ENCODE measurements around the gene ZNF678.
"Not testable (repeated sequence)": the region's sequence is repeated elsewhere in the genome, so short reads cannot be mapped to it uniquely, and the experiment has no call there.

ZNF678 gene

DNA sequence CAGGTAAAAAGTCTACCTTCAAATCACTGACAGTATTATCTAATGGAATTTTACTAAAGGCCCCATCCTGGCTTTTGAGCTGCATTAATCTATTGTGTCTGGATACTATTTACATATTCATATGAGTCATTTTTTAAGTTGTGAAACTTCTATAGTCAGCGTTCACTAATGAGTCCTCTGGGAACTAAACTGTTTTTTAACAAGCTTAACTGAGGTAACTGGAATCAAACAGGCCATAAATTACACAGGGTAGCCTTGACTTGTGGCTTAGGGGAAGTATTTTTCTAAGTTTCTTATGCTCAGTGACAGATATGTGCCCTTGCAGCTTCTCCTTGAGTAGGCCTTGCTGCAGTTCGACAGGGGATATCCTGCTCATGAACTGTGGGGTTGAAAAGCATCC, 102.9 kb downstream of the ZNF678 start:
- H3K4me3 ChIP-seq (replicated peaks; ENCODE audit: low read depth, low read length), result no peak overlapping the region
- TF ChIP-seq, protein P1, sequence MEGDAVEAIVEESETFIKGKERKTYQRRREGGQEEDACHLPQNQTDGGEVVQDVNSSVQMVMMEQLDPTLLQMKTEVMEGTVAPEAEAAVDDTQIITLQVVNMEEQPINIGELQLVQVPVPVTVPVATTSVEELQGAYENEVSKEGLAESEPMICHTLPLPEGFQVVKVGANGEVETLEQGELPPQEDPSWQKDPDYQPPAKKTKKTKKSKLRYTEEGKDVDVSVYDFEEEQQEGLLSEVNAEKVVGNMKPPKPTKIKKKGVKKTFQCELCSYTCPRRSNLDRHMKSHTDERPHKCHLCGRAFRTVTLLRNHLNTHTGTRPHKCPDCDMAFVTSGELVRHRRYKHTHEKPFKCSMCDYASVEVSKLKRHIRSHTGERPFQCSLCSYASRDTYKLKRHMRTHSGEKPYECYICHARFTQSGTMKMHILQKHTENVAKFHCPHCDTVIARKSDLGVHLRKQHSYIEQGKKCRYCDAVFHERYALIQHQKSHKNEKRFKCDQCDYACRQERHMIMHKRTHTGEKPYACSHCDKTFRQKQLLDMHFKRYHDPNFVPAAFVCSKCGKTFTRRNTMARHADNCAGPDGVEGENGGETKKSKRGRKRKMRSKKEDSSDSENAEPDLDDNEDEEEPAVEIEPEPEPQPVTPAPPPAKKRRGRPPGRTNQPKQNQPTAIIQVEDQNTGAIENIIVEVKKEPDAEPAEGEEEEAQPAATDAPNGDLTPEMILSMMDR (IDR thresholded peaks at IDR 0.05; ENCODE audit: low read depth, low read length, missing control alignments), result no peak
- no peak for DNase-seq (ENCODE audit: extremely low read depth, low read depth)

- no peak overlapping the region for H3K4me3 ChIP-seq (replicated peaks; ENCODE audit: low read depth, low read length)
- DNase-seq (ENCODE audit: extremely low read depth, low read depth), result no peak
- TF ChIP-seq, protein P1 (IDR thresholded peaks at IDR 0.05; ENCODE audit: low read depth, low read length, missing control alignments), result no peak
Observed at GRCh38 chr1:227673441-227673840, 110.1 kb downstream of the ZNF678 start.

DNA sequence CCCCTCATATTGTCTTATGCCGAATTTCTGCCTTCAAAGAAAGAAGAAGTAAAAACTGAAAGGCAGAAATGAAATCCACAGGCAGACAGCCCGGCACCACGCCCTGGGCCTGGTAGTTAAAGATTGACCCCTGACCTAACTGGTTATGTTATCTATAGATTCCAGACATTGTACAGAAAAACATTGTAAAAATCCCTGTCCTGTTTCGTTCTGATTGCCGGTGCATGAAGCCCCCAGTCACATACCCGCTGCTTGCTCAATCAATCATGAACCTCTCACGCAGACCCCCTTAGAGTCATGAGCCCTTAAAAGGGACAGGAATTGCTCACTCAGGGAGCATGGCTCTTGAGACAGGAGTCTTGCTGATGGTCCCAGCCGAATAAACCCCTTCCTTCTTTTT, 122.5 kb downstream of the ZNF678 start:
- H3K4me3 ChIP-seq (replicated peaks; ENCODE audit: low read depth, low read length), result no peak overlapping the region
- TF ChIP-seq, protein P1 (IDR thresholded peaks at IDR 0.05; ENCODE audit: low read depth, low read length, missing control alignments), result no peak
- DNase-seq (ENCODE audit: extremely low read depth, low read depth), result no peak

DNA sequence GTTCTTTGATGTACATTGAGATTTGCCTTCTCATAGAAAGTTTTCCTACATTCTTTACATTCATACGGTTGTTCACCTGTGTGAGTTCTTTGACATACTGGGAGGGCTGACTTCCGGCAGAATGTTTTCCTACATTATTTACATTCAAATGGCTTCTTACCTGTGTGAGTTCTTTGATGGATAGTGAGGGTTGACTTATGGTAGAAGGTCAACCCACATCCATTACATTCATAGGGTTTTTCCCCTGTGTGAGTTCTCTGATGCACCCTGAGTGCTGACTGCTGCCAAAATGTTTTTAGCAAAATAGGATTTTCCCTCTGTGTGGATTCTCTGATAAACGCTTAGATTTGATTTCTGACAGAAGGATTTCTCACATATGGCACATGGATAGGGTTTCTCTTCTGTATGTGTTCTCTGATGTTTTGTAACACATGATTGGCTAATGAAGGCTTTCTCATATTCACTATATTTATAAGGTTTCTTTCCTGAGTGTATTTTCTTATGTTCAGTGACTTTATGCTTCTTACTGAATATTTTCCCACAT, 134.0 kb downstream of the ZNF678 start:
- no peak overlapping the region for H3K4me3 ChIP-seq (replicated peaks; ENCODE audit: low read depth, low read length)
- no peak for DNase-seq (ENCODE audit: extremely low read depth, low read depth)
- TF ChIP-seq, protein P1 (IDR thresholded peaks at IDR 0.05; ENCODE audit: low read depth, low read length, missing control alignments), result no peak

DNA sequence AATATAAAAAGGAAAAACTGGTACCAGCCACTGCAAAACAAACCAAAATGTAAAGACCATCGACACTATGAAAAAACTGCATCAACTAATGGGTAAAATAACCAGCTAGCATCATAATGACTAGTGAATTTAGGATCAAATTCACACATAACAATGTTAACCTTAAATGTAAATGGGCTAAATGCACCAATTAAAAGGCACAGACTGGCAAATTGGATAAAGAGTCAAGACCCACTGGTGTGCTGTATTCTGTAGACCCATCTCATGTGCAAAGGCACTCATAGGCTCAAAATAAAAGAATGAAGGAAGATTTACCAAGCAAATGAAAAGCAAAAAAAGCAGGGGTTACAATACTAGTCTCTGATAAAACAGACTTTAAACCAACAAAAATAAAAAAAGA, 138.3 kb downstream of the ZNF678 start:
- not testable (repeated sequence) for DNase-seq (ENCODE audit: extremely low read depth, low read depth); H3K4me3 ChIP-seq (replicated peaks; ENCODE audit: low read depth, low read length)

DNA sequence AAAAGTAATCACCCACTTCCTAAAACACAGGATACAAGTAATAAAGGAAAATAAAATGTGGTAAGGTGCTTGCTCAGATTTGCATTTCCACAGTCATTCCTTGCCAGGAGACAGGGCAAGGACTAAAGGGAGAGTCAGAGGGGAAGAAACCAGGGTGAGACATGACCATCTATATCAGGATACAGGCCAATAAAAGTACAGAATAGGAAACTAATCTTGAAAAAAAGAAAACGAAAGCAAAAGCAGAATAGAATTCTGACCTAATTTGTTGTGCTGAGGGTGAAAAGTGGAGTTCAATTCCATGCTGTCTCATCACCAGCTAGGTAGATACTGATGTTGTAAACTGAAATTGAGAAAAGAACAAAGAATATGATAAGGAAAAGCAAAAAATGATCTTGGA, 144.5 kb downstream of the ZNF678 start:
- H3K4me3 ChIP-seq (replicated peaks; ENCODE audit: low read depth, low read length), result no peak overlapping the region
- TF ChIP-seq, protein P1 (IDR thresholded peaks at IDR 0.05; ENCODE audit: low read depth, low read length, missing control alignments), result no peak
- no peak for DNase-seq (ENCODE audit: extremely low read depth, low read depth)

- DNase-seq (ENCODE audit: extremely low read depth, low read depth), result no peak
- TF ChIP-seq, protein P1 (IDR thresholded peaks at IDR 0.05; ENCODE audit: low read depth, low read length, missing control alignments), result no peak
- no peak overlapping the region for H3K4me3 ChIP-seq (replicated peaks; ENCODE audit: low read depth, low read length)
Observed at GRCh38 chr1:227709451-227709850, 146.1 kb downstream of the ZNF678 start.

- not testable (repeated sequence) for DNase-seq (ENCODE audit: extremely low read depth, low read depth); H3K4me3 ChIP-seq (replicated peaks; ENCODE audit: low read depth, low read length)
Observed at GRCh38 chr1:227710474-227710873, 147.1 kb downstream of the ZNF678 start.
